Activated B cell treated with CpG ODN at 0.5 μM for 24 hours (primary cell): Measurements from ENCODE around the gene FOLR2. TPM values are rescaled to one million over a fixed set of nuclear protein-coding genes. Genes with fewer than 3 reads are reported as not detected.

ENCODE experiments used
- ATAC-seq: fragments of 200-7000 bp; cut with Tn5 transposase; one replicate; pipeline ENCODE4 v1.10.0; 2021; ENCODE audit warnings: low read depth, mild to moderate bottlenecking, moderate library complexity
- CTCF ChIA-PET: fragments of 350-600 bp; sonication (Branson Sonifier 250); formaldehyde crosslinking; loops from one replicate; lab custom pipeline; 2021; ENCODE audit warnings: antibody characterized with exemption; lab: Charles Lee
- POLR2A ChIA-PET: fragments of 350-600 bp; sonication (Branson Sonifier 250); formaldehyde crosslinking; loops from one replicate; lab custom pipeline; 2021; ENCODE audit warnings: antibody characterized with exemption; lab: Charles Lee
- DNase-seq: peaks from one replicate; pipeline ENCODE4 v3.0.0; 2022
- H3K27ac Mint-ChIP-seq: one replicate; pipeline ENCODE4 v1.8.0; 2020; ENCODE audit warnings: mixed read lengths
- H3K27me3 Mint-ChIP-seq: one replicate; pipeline ENCODE4 v1.8.0; 2021; ENCODE audit warnings: mixed read lengths
- H3K36me3 Mint-ChIP-seq: one replicate; pipeline ENCODE4 v1.8.0; 2021; ENCODE audit warnings: low read depth, mixed read lengths
- H3K4me1 Mint-ChIP-seq: one replicate; pipeline ENCODE4 v1.8.0; 2021; ENCODE audit warnings: mixed read lengths
- H3K4me3 Mint-ChIP-seq: one replicate; pipeline ENCODE4 v1.8.0; 2020; ENCODE audit warnings: mild to moderate bottlenecking, mixed read lengths
- H3K9me3 Mint-ChIP-seq: one replicate; pipeline ENCODE4 v1.8.0; 2020; ENCODE audit warnings: mixed read lengths
- intact Hi-C: fragments of 100-400 bp; cut with micrococcal nuclease; formaldehyde crosslinking; loops from one replicate; pipeline ENCODE4 v1.15.1; 2024
- total RNA-seq: library from RNA; stranded (reverse); gene quantifications from 2 replicates; pipeline ENCODE4 v1.2.3, GENCODE V29; 2022
- TF ChIP-seq, protein P1 (sequence below): fragments of 200-600 bp; IDR thresholded peaks from one replicate; pipeline ENCODE4 v1.8.0; 2022; ENCODE audit warnings: antibody characterized with exemption, mild to moderate bottlenecking

FOLR2 gene
- total RNA-seq, 1 donor from 2014 or later, result 0.67 TPM

DNA sequence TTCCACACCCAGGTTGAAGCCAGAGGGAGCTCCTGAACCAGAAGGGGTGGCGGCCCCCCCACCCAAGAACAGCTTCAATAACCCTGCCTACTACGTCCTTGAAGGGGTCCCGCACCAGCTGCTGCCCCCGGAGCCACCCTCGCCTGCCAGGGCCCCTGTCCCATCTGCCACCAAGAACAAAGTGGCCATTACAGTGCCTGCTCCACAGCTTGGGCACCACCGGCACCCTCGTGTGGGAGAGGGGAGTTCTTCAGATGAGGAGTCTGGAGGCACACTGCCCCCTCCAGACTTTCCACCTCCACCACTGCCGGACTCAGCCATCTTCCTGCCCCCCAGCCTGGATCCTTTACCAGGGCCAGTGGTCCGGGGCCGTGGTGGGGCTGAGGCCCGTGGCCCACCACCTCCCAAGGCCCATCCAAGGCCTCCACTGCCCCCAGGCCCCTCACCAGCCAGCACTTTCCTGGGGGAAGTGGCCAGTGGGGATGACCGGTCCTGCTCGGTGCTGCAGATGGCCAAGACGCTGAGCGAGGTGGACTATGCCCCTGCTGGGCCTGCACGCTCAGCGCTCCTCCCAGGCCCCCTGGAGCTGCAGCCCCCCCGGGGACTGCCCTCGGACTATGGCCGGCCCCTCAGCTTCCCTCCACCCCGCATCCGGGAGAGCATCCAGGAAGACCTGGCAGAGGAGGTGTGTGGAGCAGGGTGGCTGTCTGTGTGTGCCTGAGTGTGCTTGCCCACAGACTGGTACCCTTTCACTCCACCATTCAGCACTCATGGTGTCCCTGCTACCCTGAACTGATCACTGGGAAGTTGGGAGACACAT, 20.7 kb downstream of the FOLR2 start:
- Mint-ChIP-seq H3K4me1 (peaks cover 45% of the 10 kb centered on the region), H3K27me3 (peaks cover 25% of the 10 kb centered on the region), H3K4me3 (no peak overlapping the region), H3K27ac (no peak overlapping the region), H3K36me3 (peaks cover 50% of the 10 kb centered on the region), H3K9me3 (no peaks in the 10 kb centered on the region)
- CTCF ChIA-PET, result interaction anchor here (1.0 to 1.9 kb wide), 7 partner anchors 9 to 212 kb away, joined by 3 to 11 read pairs (median 4); no protein-coding TSS in a partner anchor
- intact Hi-C loops, result no loop called here
- ATAC-seq (no peak), DNase-seq (no peak)
- POLR2A ChIA-PET, result interaction anchor here (3.3 kb wide), 1 partner anchor 13 kb away, joined by 21 read pairs; the partner anchor contains the start of gene INPPL1
- TF ChIP-seq, protein P1, sequence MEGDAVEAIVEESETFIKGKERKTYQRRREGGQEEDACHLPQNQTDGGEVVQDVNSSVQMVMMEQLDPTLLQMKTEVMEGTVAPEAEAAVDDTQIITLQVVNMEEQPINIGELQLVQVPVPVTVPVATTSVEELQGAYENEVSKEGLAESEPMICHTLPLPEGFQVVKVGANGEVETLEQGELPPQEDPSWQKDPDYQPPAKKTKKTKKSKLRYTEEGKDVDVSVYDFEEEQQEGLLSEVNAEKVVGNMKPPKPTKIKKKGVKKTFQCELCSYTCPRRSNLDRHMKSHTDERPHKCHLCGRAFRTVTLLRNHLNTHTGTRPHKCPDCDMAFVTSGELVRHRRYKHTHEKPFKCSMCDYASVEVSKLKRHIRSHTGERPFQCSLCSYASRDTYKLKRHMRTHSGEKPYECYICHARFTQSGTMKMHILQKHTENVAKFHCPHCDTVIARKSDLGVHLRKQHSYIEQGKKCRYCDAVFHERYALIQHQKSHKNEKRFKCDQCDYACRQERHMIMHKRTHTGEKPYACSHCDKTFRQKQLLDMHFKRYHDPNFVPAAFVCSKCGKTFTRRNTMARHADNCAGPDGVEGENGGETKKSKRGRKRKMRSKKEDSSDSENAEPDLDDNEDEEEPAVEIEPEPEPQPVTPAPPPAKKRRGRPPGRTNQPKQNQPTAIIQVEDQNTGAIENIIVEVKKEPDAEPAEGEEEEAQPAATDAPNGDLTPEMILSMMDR, result no peak

DNA sequence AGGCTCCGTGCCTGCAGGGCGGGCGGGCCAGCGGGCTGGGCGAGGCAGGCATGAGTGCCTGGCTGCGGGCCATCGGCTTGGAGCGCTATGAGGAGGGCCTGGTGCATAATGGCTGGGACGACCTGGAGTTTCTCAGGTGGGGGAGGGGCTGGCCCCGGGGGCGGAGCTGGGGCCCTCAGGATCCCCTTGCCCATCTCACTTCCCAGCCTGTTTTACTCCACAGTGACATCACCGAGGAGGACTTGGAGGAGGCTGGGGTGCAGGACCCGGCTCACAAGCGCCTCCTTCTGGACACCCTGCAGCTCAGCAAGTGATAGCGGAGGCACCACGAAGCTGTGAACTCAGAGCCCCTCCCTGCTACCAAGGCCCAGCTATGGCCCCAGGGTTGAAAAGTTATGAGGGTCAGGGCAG, 21.5 kb downstream of the FOLR2 start:
- H3K4me3 Mint-ChIP-seq, result no peak overlapping the region
- H3K9me3 Mint-ChIP-seq, result no peaks in the 10 kb centered on the region
- ATAC-seq, result peak; percentile 68
- H3K27ac Mint-ChIP-seq, result no peak overlapping the region
- intact Hi-C loops, result loop anchor here (1.0 to 2.0 kb wide), 3 partner anchors 13 to 213 kb away; partner anchors contain the start of gene INPPL1
- peaks cover 42% of the 10 kb centered on the region for H3K36me3 Mint-ChIP-seq
- CTCF ChIA-PET, result interaction anchor here (0.8 to 1.9 kb wide), 7 partner anchors 11 to 213 kb away, joined by 3 to 11 read pairs (median 4); no protein-coding TSS in a partner anchor
- POLR2A ChIA-PET, result interaction anchor here (0.8 to 3.3 kb wide), 2 partner anchors 10 to 14 kb away, joined by 3 to 21 read pairs; partner anchors contain the start of gene INPPL1
- TF ChIP-seq, protein P1, result no peak
- no peak for DNase-seq
- H3K27me3 Mint-ChIP-seq, result peaks cover 33% of the 10 kb centered on the region
- peaks cover 41% of the 10 kb centered on the region for H3K4me1 Mint-ChIP-seq

GRCh38 chr11:72238492-72239312, 22.1 kb downstream of the FOLR2 start:
- ChIA-PET CTCF (interaction anchor here (0.8 to 1.9 kb wide), 7 partner anchors 10 to 213 kb away, joined by 3 to 11 read pairs (median 4); no protein-coding TSS in a partner anchor), POLR2A (interaction anchor here (0.7 to 3.3 kb wide), 3 partner anchors 11 to 15 kb away, joined by 3 to 21 read pairs (median 3); partner anchors contain the start of gene INPPL1)
- intact Hi-C loops, result loop anchor here (1.0 to 2.0 kb wide), 3 partner anchors 14 to 213 kb away; partner anchors contain the start of gene INPPL1

DNA sequence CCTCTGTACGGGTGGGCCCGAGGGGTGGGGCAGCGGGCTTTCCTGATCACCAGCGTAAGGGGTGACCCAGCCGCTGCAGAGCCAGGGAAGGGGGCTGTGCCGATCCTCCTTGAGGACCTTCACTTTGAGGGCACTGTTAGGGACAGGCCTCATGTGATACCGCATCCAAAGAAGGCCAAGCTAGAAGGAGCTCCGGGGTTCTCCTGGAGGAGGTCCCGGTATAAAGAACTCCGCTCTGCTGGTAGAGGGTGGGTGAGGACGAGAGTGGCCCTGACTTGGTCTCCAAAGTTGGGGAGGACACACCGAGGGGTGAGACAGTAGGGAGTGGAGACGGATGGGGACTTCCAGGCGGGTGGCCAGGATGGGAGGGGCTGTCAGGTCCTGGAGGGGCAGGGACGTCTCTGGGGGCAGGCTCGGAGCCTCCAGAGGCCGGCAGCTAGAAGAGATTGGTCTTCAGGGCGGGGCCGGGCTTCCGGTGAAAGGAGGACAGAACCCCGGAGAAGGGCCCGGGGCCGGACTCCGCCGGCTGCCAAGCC, 22.8 kb downstream of the FOLR2 start:
- peak overlapping the region; percentile 77 for H3K4me3 Mint-ChIP-seq
- peaks cover 38% of the 10 kb centered on the region for H3K27me3 Mint-ChIP-seq
- H3K36me3 Mint-ChIP-seq, result peaks cover 30% of the 10 kb centered on the region
- H3K27ac Mint-ChIP-seq, result no peak overlapping the region
- CTCF ChIA-PET, result interaction anchor here (1.9 kb wide), 1 partner anchor 214 kb away, joined by 7 read pairs; no protein-coding TSS in a partner anchor
- H3K4me1 Mint-ChIP-seq, result peaks cover 34% of the 10 kb centered on the region
- H3K9me3 Mint-ChIP-seq, result no peaks in the 10 kb centered on the region
- TF ChIP-seq, protein P1, result no peak
- ATAC-seq (peak; percentile 31), DNase-seq (no peak)
- intact Hi-C loops, result loop anchor here (2.0 kb wide), 1 partner anchor 15 kb away; the partner anchor contains the start of gene INPPL1
- POLR2A ChIA-PET, result interaction anchor here (0.7 kb wide), 1 partner anchor 14 kb away, joined by 3 read pairs; no protein-coding TSS in a partner anchor

More at GRCh38 chr11:72238492-72239312, 22.1 kb downstream of the FOLR2 start:
- no peak overlapping the region for H3K27ac Mint-ChIP-seq
- peaks cover 40% of the 10 kb centered on the region for H3K4me1 Mint-ChIP-seq
- TF ChIP-seq, protein P1, result no peak
- no peaks in the 10 kb centered on the region for H3K9me3 Mint-ChIP-seq
- DNase-seq (no peak), ATAC-seq (no peak)
- no peak overlapping the region for H3K4me3 Mint-ChIP-seq
- H3K36me3 Mint-ChIP-seq, result peaks cover 37% of the 10 kb centered on the region
- H3K27me3 Mint-ChIP-seq, result peaks cover 37% of the 10 kb centered on the region
